ENCODE measurements around the gene PLXNA2.

Gene PLXNA2

GRCh38 chr1:208118306-208118705, 125.9 kb downstream of the PLXNA2 start:
- DNase-seq (ENCODE audit: low read depth): no peak

- DNase-seq (ENCODE audit: low read depth): no peak
These were observed 126.4 kb downstream of the PLXNA2 start for GRCh38 chr1:208117826-208118225.

GRCh38 chr1:208117409-208117808, 126.8 kb downstream of the PLXNA2 start:
- DNase-seq (ENCODE audit: low read depth): no peak

- DNase-seq (ENCODE audit: low read depth): no peak
These were observed 128.1 kb downstream of the PLXNA2 start for GRCh38 chr1:208115924-208116640.

- no peak for DNase-seq (ENCODE audit: low read depth)
These were observed 131.2 kb downstream of the PLXNA2 start for GRCh38 chr1:208113011-208113410.

GRCh38 chr1:208112401-208112800, 131.8 kb downstream of the PLXNA2 start:
- DNase-seq (ENCODE audit: low read depth): no peak

- DNase-seq (ENCODE audit: low read depth): no peak
These were observed 132.5 kb downstream of the PLXNA2 start for GRCh38 chr1:208111646-208112190.

GRCh38 chr1:208110296-208110695, 133.9 kb downstream of the PLXNA2 start:
- DNase-seq (ENCODE audit: low read depth): no peak

GRCh38 chr1:208108646-208109330, 135.4 kb downstream of the PLXNA2 start:
- no peak for DNase-seq (ENCODE audit: low read depth)

- peak; percentile 63 for DNase-seq (ENCODE audit: low read depth)
These were observed 136.0 kb downstream of the PLXNA2 start for GRCh38 chr1:208108213-208108608.

GRCh38 chr1:208107425-208108212, 136.6 kb downstream of the PLXNA2 start:
- peak; percentile 85 for DNase-seq (ENCODE audit: low read depth)

- no peak for DNase-seq (ENCODE audit: low read depth)
These were observed 138.0 kb downstream of the PLXNA2 start for GRCh38 chr1:208106218-208106617.

GRCh38 chr1:208105756-208106155, 138.4 kb downstream of the PLXNA2 start:
- DNase-seq (ENCODE audit: low read depth): no peak

GRCh38 chr1:208103597-208104513, 140.3 kb downstream of the PLXNA2 start:
- DNase-seq (ENCODE audit: low read depth): no peak

- DNase-seq (ENCODE audit: low read depth): peak; percentile 40
These were observed 142.3 kb downstream of the PLXNA2 start for GRCh38 chr1:208101661-208102431.

- DNase-seq (ENCODE audit: low read depth): peak; percentile 91
These were observed 143.3 kb downstream of the PLXNA2 start for GRCh38 chr1:208100906-208101305.

- DNase-seq (ENCODE audit: low read depth): no peak
These were observed 144.1 kb downstream of the PLXNA2 start for GRCh38 chr1:208100106-208100505.

GRCh38 chr1:208098773-208099172, 145.4 kb downstream of the PLXNA2 start:
- DNase-seq (ENCODE audit: low read depth): no peak

GRCh38 chr1:208093754-208094719, 150.1 kb downstream of the PLXNA2 start:
- DNase-seq (ENCODE audit: low read depth): peak; percentile 72

All from amniotic epithelial cell (primary cell).